22Rv1 (cell line): ENCODE measurements around the gene TAF11L4.
"Not testable (repeated sequence)": the region's sequence is repeated elsewhere in the genome, so short reads cannot be mapped to it uniquely, and the experiment has no call there.

Source experiments
- H3K27ac ChIP-seq: fragments of 450-650 bp; 2 replicates; pipeline ENCODE4 v1.5.1; 2017
- CTCF ChIP-seq: fragments of 450-650 bp; IDR thresholded peaks from 2 replicates; pipeline ENCODE4 v1.5.1; 2017; ENCODE audit warnings: mild to moderate bottlenecking
- ZFX ChIP-seq: fragments of 450-650 bp; IDR thresholded peaks from 2 replicates; pipeline ENCODE4 v1.6.1; 2017; ENCODE audit warnings: antibody characterized with exemption, borderline replicate concordance

Gene TAF11L4

GRCh38 chr5:17492770-17493169 lies 28.8 kb upstream of the TAF11L4 start:
- no peak for TF ChIP-seq CTCF
- no peak for TF ChIP-seq ZFX
- no peak overlapping the region for H3K27ac ChIP-seq

GRCh38 chr5:17497446-17497845 lies 24.2 kb upstream of the TAF11L4 start:
- TF ChIP-seq CTCF = no peak
- no peak for TF ChIP-seq ZFX
- H3K27ac ChIP-seq = no peak overlapping the region

- H3K27ac ChIP-seq = not testable (repeated sequence)
These were observed 23.7 kb upstream of the TAF11L4 start, which contains the start of gene TAF11L2 for GRCh38 chr5:17497931-17498330. TSS of gene TAF11L2 (plus strand) at chr5:17498231.

GRCh38 chr5:17511775-17512325 lies 9.8 kb upstream of the TAF11L4 start:
- no peak overlapping the region for H3K27ac ChIP-seq
- no peak for TF ChIP-seq ZFX
- no peak for TF ChIP-seq CTCF

- H3K27ac ChIP-seq = not testable (repeated sequence)
These were observed 4.1 kb upstream of the TAF11L4 start for GRCh38 chr5:17517526-17517925.

- not testable (repeated sequence) for H3K27ac ChIP-seq
These were observed 3.5 kb upstream of the TAF11L4 start, which contains the start of gene TAF11L3 for GRCh38 chr5:17518067-17518466. TSS of gene TAF11L3 (plus strand) at chr5:17518367.

GRCh38 chr5:17519508-17519907 lies 2.1 kb upstream of the TAF11L4 start:
- not testable (repeated sequence) for H3K27ac ChIP-seq

GRCh38 chr5:17524935-17525334 lies 3.3 kb downstream of the TAF11L4 start, which contains the start of gene TAF11L5:
TSS of gene TAF11L5 (plus strand) at chr5:17525235.
- not testable (repeated sequence) for H3K27ac ChIP-seq

- not testable (repeated sequence) for H3K27ac ChIP-seq
These were observed 4.9 kb downstream of the TAF11L4 start for GRCh38 chr5:17526504-17526903.

GRCh38 chr5:17528369-17528768 lies 6.8 kb downstream of the TAF11L4 start, which contains the start of gene TAF11L6:
TSS of gene TAF11L6 (plus strand) at chr5:17528669.
- H3K27ac ChIP-seq = not testable (repeated sequence)
